Endodermal cell (in vitro differentiated cells): ENCODE results near the gene CCL5. TPM values are rescaled to one million over a fixed set of nuclear protein-coding genes. Genes with fewer than 3 reads are reported as not detected.

Experiments
- DNase-seq: peaks from one replicate; pipeline ENCODE4 v3.0.0-alpha.2; 2017
- H3K27ac ChIP-seq: 2 replicates; pipeline ENCODE4 v1.5.1; 2013; ENCODE audit warnings: mild to moderate bottlenecking, low read depth, low read length, moderate library complexity
- H3K27me3 ChIP-seq: 2 replicates; pipeline ENCODE4 v1.6.1; 2013; ENCODE audit warnings: mild to moderate bottlenecking, low read length, moderate library complexity; ENCODE audit not compliant: insufficient read depth, control insufficient read depth, poor library complexity, severe bottlenecking
- H3K36me3 ChIP-seq: 2 replicates; pipeline ENCODE4 v1.7.0; 2013; ENCODE audit warnings: mild to moderate bottlenecking, low read length, moderate library complexity; ENCODE audit not compliant: control insufficient read depth, insufficient read depth
- H3K4me1 ChIP-seq: one replicate; pipeline ENCODE4 v1.7.0; 2013; ENCODE audit warnings: low read length; ENCODE audit not compliant: control insufficient read depth, insufficient read depth
- H3K4me3 ChIP-seq: 2 replicates; pipeline ENCODE4 v1.5.1; 2013; ENCODE audit warnings: mild to moderate bottlenecking, low read length, moderate library complexity
- H3K9ac ChIP-seq: 2 replicates; pipeline ENCODE4 v1.6.1; 2013; ENCODE audit warnings: mild to moderate bottlenecking, low read length, moderate library complexity; ENCODE audit not compliant: poor library complexity, severe bottlenecking; ENCODE audit errors: extremely low read depth
- H3K9me3 ChIP-seq: 2 replicates; pipeline ENCODE4 v1.6.1; 2013; ENCODE audit warnings: mild to moderate bottlenecking, low read length, moderate library complexity; ENCODE audit not compliant: control insufficient read depth
- H3K27ac Mint-ChIP-seq: 2 replicates; pipeline ENCODE4 v1.8.0; 2020; ENCODE audit warnings: mixed read lengths
- H3K27me3 Mint-ChIP-seq: 2 replicates; pipeline ENCODE4 v1.8.0; 2021; ENCODE audit warnings: mild to moderate bottlenecking, mixed read lengths; ENCODE audit not compliant: insufficient read depth
- H3K36me3 Mint-ChIP-seq: 2 replicates; pipeline ENCODE4 v1.8.0; 2020; ENCODE audit warnings: low read depth, mixed read lengths
- H3K4me1 Mint-ChIP-seq: 2 replicates; pipeline ENCODE4 v1.8.0; 2020; ENCODE audit warnings: mixed read lengths
- H3K4me3 Mint-ChIP-seq: 2 replicates; pipeline ENCODE4 v1.8.0; 2020; ENCODE audit warnings: mild to moderate bottlenecking, moderate library complexity, mixed read lengths
- H3K9me3 Mint-ChIP-seq: 2 replicates; pipeline ENCODE4 v1.8.0; 2020; ENCODE audit warnings: mild to moderate bottlenecking, mixed read lengths
- WGBS, 2 experiments: methylation state at CpG; one replicate each; pipeline versions ENCODE4 v1.1.5 to v1.1.7; 2013; ENCODE audit warnings: missing lambda C conversion rate in 2 of 2, mixed read lengths in 1 of 2; ENCODE audit not compliant: insufficient coverage in 1 of 2, insufficient read length in 1 of 2; 5-methylcytosine and 5-hydroxymethylcytosine counted together
- total RNA-seq, 2 donors: library from RNA; stranded (reverse); fragmentation: NEBNext Ultra II Directional in 1 of 2; extraction: Animal tissue kit (Norgen Biotek cat#: 25700) in 1 of 2; gene quantifications; 2 replicates in 1 of 2; 3 replicates in 1 of 2; pipeline ENCODE4 v1.2.1, GENCODE V29; 2021
- TF ChIP-seq, protein P1 (sequence below): fragments of 200-600 bp; sonication (generic); conservative IDR thresholded peaks from 2 replicates; pipeline ENCODE4 v1.5.0; 2021; ENCODE audit warnings: antibody characterized with exemption, mild to moderate bottlenecking

Gene CCL5
- total RNA-seq, 2 donors from 2014 or later = not detected

DNA sequence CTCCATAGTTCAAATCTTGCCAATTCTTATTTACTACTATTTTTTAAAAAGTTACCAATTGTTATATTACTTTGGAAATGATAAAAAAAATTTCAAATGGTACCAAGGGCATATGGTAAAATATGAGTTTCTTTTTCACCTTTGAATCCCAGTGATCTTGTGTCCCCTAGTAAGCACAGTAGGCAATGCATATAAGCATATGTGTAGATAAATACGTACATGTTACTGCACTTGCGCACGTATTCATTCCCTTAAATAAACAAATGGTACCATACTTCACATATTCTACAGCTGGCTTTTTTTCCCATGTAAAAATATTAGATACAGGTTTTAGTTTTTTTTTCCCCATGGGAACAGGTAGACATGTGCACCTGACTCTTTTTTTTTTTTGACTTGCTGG, 39.1 kb downstream of the CCL5 start:
- no peaks in the 10 kb centered on the region for H3K4me1 ChIP-seq
- H3K27ac ChIP-seq = no peak overlapping the region
- H3K27me3 ChIP-seq = no peaks in the 10 kb centered on the region
- H3K9me3 Mint-ChIP-seq = no peaks in the 10 kb centered on the region
- peaks cover 78% of the 10 kb centered on the region for H3K36me3 Mint-ChIP-seq
- 100% methylated on average over 3 of the region's 3 CpGs; no CpG with 5 or more reads in 1 of the 2 experiments for WGBS, 2 experiments
- H3K9me3 ChIP-seq = no peaks in the 10 kb centered on the region
- H3K36me3 ChIP-seq = peaks cover 94% of the 10 kb centered on the region
- TF ChIP-seq, protein P1, sequence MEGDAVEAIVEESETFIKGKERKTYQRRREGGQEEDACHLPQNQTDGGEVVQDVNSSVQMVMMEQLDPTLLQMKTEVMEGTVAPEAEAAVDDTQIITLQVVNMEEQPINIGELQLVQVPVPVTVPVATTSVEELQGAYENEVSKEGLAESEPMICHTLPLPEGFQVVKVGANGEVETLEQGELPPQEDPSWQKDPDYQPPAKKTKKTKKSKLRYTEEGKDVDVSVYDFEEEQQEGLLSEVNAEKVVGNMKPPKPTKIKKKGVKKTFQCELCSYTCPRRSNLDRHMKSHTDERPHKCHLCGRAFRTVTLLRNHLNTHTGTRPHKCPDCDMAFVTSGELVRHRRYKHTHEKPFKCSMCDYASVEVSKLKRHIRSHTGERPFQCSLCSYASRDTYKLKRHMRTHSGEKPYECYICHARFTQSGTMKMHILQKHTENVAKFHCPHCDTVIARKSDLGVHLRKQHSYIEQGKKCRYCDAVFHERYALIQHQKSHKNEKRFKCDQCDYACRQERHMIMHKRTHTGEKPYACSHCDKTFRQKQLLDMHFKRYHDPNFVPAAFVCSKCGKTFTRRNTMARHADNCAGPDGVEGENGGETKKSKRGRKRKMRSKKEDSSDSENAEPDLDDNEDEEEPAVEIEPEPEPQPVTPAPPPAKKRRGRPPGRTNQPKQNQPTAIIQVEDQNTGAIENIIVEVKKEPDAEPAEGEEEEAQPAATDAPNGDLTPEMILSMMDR = no peak
- H3K4me3 Mint-ChIP-seq = no peak overlapping the region
- H3K4me1 Mint-ChIP-seq = no peaks in the 10 kb centered on the region
- H3K27ac Mint-ChIP-seq = no peak overlapping the region
- no peaks in the 10 kb centered on the region for H3K27me3 Mint-ChIP-seq
- H3K4me3 ChIP-seq = no peak overlapping the region
- H3K9ac ChIP-seq = no peak overlapping the region
- DNase-seq = no peak

- no peaks in the 10 kb centered on the region for H3K9me3 ChIP-seq
Observed at GRCh38 chr17:35825206-35825605, 55.0 kb downstream of the CCL5 start.

More at GRCh38 chr17:35825206-35825605, 55.0 kb downstream of the CCL5 start:
- H3K9ac ChIP-seq = no peak overlapping the region
- Mint-ChIP-seq H3K36me3 (peaks cover 82% of the 10 kb centered on the region), H3K4me3 (no peak overlapping the region), H3K9me3 (no peaks in the 10 kb centered on the region), H3K4me1 (no peaks in the 10 kb centered on the region), H3K27me3 (no peaks in the 10 kb centered on the region), H3K27ac (no peak overlapping the region)
- H3K27me3 ChIP-seq = no peaks in the 10 kb centered on the region
- peaks cover 89% of the 10 kb centered on the region for H3K36me3 ChIP-seq
- no peaks in the 10 kb centered on the region for H3K4me1 ChIP-seq
- no peak overlapping the region for H3K4me3 ChIP-seq
- TF ChIP-seq, protein P1 = no peak
- no peak for DNase-seq
- no CpG with 5 or more reads among the region's 1 CpG for WGBS, 2 experiments
- H3K27ac ChIP-seq = no peak overlapping the region

Other genes starting within 250 kb of the CCL5 start
- gene RASL10B, start 148.7 kb downstream of the CCL5 start, total RNA-seq = 10 to 100 TPM; 28.6 to 31.9 TPM
- under 1 TPM in 1 of 2 donors, not detected in 1; 0.09 TPM for gene GAS2L2, start 127.1 kb downstream of the CCL5 start, total RNA-seq
- gene C17orf50, start 119.5 kb downstream of the CCL5 start, total RNA-seq = not detected
- gene MMP28, start 84.7 kb downstream of the CCL5 start, total RNA-seq = not detected
- gene TAF15, start 70.9 kb downstream of the CCL5 start, total RNA-seq = 100 to 1,000 TPM; 230 to 247 TPM
- gene HEATR9, start 11.5 kb downstream of the CCL5 start, total RNA-seq = not detected
- 10 to 100 TPM in 1 of 2 donors, 1 to 10 TPM in 1; 5.3 to 14.2 TPM for gene RDM1, start 50.4 kb upstream of the CCL5 start, total RNA-seq
- not detected for gene LYZL6, start 63.4 kb upstream of the CCL5 start, total RNA-seq
- gene CCL16, start 101.1 kb upstream of the CCL5 start, total RNA-seq = not detected
- gene CCL14, start 106.4 kb upstream of the CCL5 start, total RNA-seq = not detected
- gene CCL15, start 121.2 kb upstream of the CCL5 start, total RNA-seq = not detected
- not detected for gene CCL23, start 137.6 kb upstream of the CCL5 start, total RNA-seq
- not detected for gene CCL18, start 183.9 kb upstream of the CCL5 start, total RNA-seq
- not detected for gene CCL3, start 209.8 kb upstream of the CCL5 start, total RNA-seq
- gene CCL4, start 223.5 kb upstream of the CCL5 start, total RNA-seq = not detected